Endothelial cell of umbilical vein (primary cell): ENCODE data around the gene DOCK4. TPM values are rescaled to one million over a fixed set of nuclear protein-coding genes. Genes with fewer than 3 reads are reported as not detected.

Experiments used
- BruUV-seq: library from RNA; stranded (reverse); fragments of 400-500 nt; replicated peaks from 2 replicates; lab custom pipeline; 2021; lab: Mats Ljungman, UMichigan
- CTCF ChIA-PET: fragments of 300-600, 350-600 bp; sonication (Branson Sonifier 250); formaldehyde crosslinking; loops from one replicate; lab custom pipeline; 2021; ENCODE audit warnings: antibody characterized with exemption, inconsistent platforms; lab: Charles Lee
- POLR2A ChIA-PET: fragments of 300-600, 350-600 bp; sonication (Branson Sonifier 250); formaldehyde crosslinking; loops from one replicate; lab custom pipeline; 2021; ENCODE audit warnings: antibody characterized with exemption, inconsistent platforms; lab: Charles Lee
- DNase-seq: peaks from one replicate; pipeline ENCODE4 v3.0.0-alpha.2; 2011; ENCODE audit warnings: low read depth, low spot score
- FAIRE-seq: peaks from 2 replicates; lab custom pipeline; 2011; peaks lifted over from hg19 to GRCh38; lab: Jason Lieb, UNC
- H2AFZ ChIP-seq: 2 replicates; pipeline ENCODE4 v1.6.0; 2012; ENCODE audit warnings: low read depth, low read length, control low read depth, inconsistent platforms
- H3K27ac ChIP-seq: 2 replicates; pipeline ENCODE4 v1.5.1; 2011; ENCODE audit warnings: low read depth, mild to moderate bottlenecking, control low read depth, low read length, moderate library complexity; ENCODE audit not compliant: insufficient read depth
- H3K27me3 ChIP-seq, 2 experiments: 2 replicates each; pipeline versions ENCODE4 v1.6.0 to v1.6.1; 2011; ENCODE audit warnings: low read length in 2 of 2, mixed read lengths in 1 of 2; ENCODE audit not compliant: control insufficient read depth in 2 of 2, insufficient read depth in 2 of 2
- H3K36me3 ChIP-seq, 2 experiments: 2 replicates in 1 of 2; 3 replicates in 1 of 2; pipeline ENCODE4 v1.5.1; 2011; ENCODE audit warnings: low read length in 2 of 2, mild to moderate bottlenecking in 1 of 2, moderate library complexity in 1 of 2; ENCODE audit not compliant: control insufficient read depth in 2 of 2, insufficient read depth in 2 of 2; ENCODE audit errors: extremely low read depth in 1 of 2
- H3K4me1 ChIP-seq: 3 replicates; pipeline ENCODE4 v1.5.1; 2011; ENCODE audit warnings: mild to moderate bottlenecking, low read length; ENCODE audit not compliant: control insufficient read depth, insufficient read depth; ENCODE audit errors: extremely low read depth
- H3K4me2 ChIP-seq: 2 replicates; pipeline ENCODE4 v1.6.1; 2011; ENCODE audit warnings: low read length, control low read depth, mixed read lengths; ENCODE audit not compliant: insufficient read depth
- H3K4me3 ChIP-seq, 3 experiments: fragments of 200-600 bp in 1 of 3; sonication (generic), shearing (Covaris generic) in 1 of 3; replicated peaks in 1 of 3; 2 replicates each; pipeline ENCODE4 v1.5.1; 2011 to 2016; ENCODE audit warnings: control low read depth in 3 of 3, low read length in 3 of 3, mild to moderate bottlenecking in 2 of 3, inconsistent platforms in 1 of 3, low read depth in 1 of 3, moderate library complexity in 1 of 3; ENCODE audit not compliant: insufficient read depth in 1 of 3
- H3K79me2 ChIP-seq: 2 replicates; pipeline ENCODE4 v1.6.0; 2012; ENCODE audit warnings: low read length, inconsistent platforms; ENCODE audit not compliant: control insufficient read depth, insufficient read depth
- H3K9ac ChIP-seq: replicated peaks from 2 replicates; pipeline ENCODE3; 2011; ENCODE audit warnings: low read length, control low read depth; ENCODE audit not compliant: insufficient read depth; ENCODE audit errors: extremely low read depth
- H3K9me1 ChIP-seq: replicated peaks from 3 replicates; pipeline ENCODE4 v1.6.0; 2011; ENCODE audit warnings: mild to moderate bottlenecking, low read length; ENCODE audit not compliant: control insufficient read depth, insufficient read depth; ENCODE audit errors: extremely low read depth
- H3K9me3 ChIP-seq: replicated peaks from 2 replicates; pipeline ENCODE4 v1.5.1; 2012; ENCODE audit warnings: low read length, inconsistent platforms; ENCODE audit not compliant: control insufficient read depth, insufficient read depth
- H4K20me1 ChIP-seq: replicated peaks from 2 replicates; pipeline ENCODE3; 2011; ENCODE audit warnings: mild to moderate bottlenecking, low read length; ENCODE audit not compliant: control insufficient read depth, insufficient read depth; ENCODE audit errors: extremely low read depth
- EZH2 ChIP-seq: IDR thresholded peaks from 2 replicates; pipeline ENCODE4 v1.6.1; 2012; ENCODE audit warnings: borderline replicate concordance, low read depth, mild to moderate bottlenecking, moderate library complexity, low read length, inconsistent platforms; ENCODE audit not compliant: severe bottlenecking
- FOS ChIP-seq: IDR thresholded peaks from 2 replicates; pipeline ENCODE4 v1.6.1; 2011; ENCODE audit warnings: mild to moderate bottlenecking, low read length, moderate library complexity, borderline replicate concordance; ENCODE audit not compliant: insufficient read depth
- GATA2 ChIP-seq: IDR thresholded peaks from 2 replicates; pipeline ENCODE4 v1.7.0; 2011; ENCODE audit warnings: low read depth, mild to moderate bottlenecking, moderate library complexity, mixed read lengths, low read length; ENCODE audit not compliant: insufficient read length, insufficient read depth
- JUN ChIP-seq: IDR thresholded peaks from 2 replicates; pipeline ENCODE4 v1.6.1; 2011; ENCODE audit warnings: borderline replicate concordance, low read depth; ENCODE audit not compliant: insufficient read length, insufficient read depth
- MYC ChIP-seq: IDR thresholded peaks from one replicate; pipeline ENCODE4 v1.6.1; 2011; ENCODE audit warnings: mild to moderate bottlenecking, low read depth, low read length
- POLR2A ChIP-seq: IDR thresholded peaks from 2 replicates; pipeline ENCODE4 v1.6.1; 2012; ENCODE audit warnings: low read depth, mild to moderate bottlenecking, control low read depth, low read length
- POLR2AphosphoS5 ChIP-seq: IDR thresholded peaks from 2 replicates; pipeline ENCODE4 v1.6.1; 2012; ENCODE audit warnings: low read depth, mild to moderate bottlenecking, control low read depth, low read length, moderate library complexity; ENCODE audit not compliant: insufficient read depth
- dilution Hi-C: fragments of 300-500 bp; cut with MboI; formaldehyde crosslinking; loops from one replicate; pipeline ENCODE4 v1.15.0; 2019; ENCODE audit warnings: low sequenced_read_pairs; ENCODE audit not compliant: extremely low pct_ligation_motif_present
- intact Hi-C: fragments of 100-400 bp; cut with micrococcal nuclease; formaldehyde crosslinking; loops from one replicate; pipeline ENCODE4 v1.10.0; 2022
- polyA plus RNA-seq, 4 experiments: library from polyadenylated mRNA; depleted of rRNA in 3 of 4; stranded (reverse) in 3 of 4; unstranded in 1 of 4; fragments of >200 nt; gene quantifications; 2 replicates each; pipeline versions ENCODE4 v1.2.1 to v1.2.3, GENCODE V29; 2011 to 2012; ENCODE audit warnings: missing spikeins in 1 of 4
- total RNA-seq: library from RNA; stranded (reverse); gene quantifications from 2 replicates; pipeline ENCODE4 v1.2.3, GENCODE V29; 2021
- TF ChIP-seq, protein P1 (sequence below): IDR thresholded peaks from 2 replicates; pipeline ENCODE4 v1.6.1; 2011; ENCODE audit not compliant: insufficient read depth, insufficient read length
- TF ChIP-seq, protein P2 (sequence below), 2 donors: IDR thresholded peaks; 1 replicate in 1 of 2; 2 replicates in 1 of 2; pipeline ENCODE4 v1.5.1; 2011; ENCODE audit warnings: low read length in 2 of 2, mild to moderate bottlenecking in 2 of 2, moderate library complexity in 2 of 2, control low read depth in 1 of 2, inconsistent platforms in 1 of 2, low read depth in 1 of 2; ENCODE audit not compliant: insufficient read depth in 1 of 2; ENCODE audit errors: extremely low read depth in 1 of 2

The DOCK4 gene
- total and polyA plus RNA-seq, 2 donors (not counting 3 experiments of a cell fraction or from before 2014, with no cell fraction given), result 47.4 to 164 TPM

DNA sequence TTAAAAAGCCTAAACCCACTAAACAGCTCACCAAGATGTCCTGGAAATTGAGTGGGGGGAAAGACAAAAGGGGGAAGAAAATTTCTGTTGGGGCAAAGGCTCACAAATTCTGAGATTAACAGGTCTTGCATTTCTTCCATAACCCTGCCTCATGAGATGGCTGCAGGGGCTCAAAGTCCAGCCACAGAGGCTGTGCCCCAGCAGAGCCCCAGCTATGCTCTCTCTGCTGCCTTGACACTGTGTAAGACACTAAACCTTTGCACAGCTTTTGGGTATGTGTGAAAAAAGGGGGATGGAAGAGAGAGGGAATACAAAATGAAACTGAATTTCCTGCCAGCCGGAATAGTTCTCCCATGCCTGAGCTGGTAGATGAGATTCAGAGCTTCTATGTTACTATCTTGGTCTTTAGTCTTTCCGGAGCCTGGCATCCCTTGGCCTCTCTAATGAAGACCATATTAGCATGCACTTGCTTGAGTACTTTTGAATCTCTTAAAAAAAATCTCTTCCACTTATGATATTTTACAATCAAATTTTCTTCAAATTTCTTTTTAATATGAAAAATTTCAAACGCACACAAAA is 403.9 kb downstream of the DOCK4 start:
- Histone ChIP-seq H3K4me2 (no peak overlapping the region), H3K27me3 (no peaks in the 10 kb centered on the region), H3K4me1 (no peaks in the 10 kb centered on the region), H3K36me3 (peaks cover 3% of the 10 kb centered on the region in 2 experiments), H3K27ac (no peak overlapping the region), H2AFZ (no peak overlapping the region), H3K9me1 (no peaks in the 10 kb centered on the region), H3K4me3 (no peak overlapping the region), H4K20me1 (no peaks in the 10 kb centered on the region), H3K9me3 (peaks cover 2% of the 10 kb centered on the region), H3K79me2 (no peaks in the 10 kb centered on the region), H3K9ac (no peak overlapping the region)
- CTCF ChIA-PET, result interaction anchor here (0.8 to 2.6 kb wide), 6 partner anchors 10 to 53 kb away, joined by 3 to 11 read pairs (median 3); no protein-coding TSS in a partner anchor
- TF ChIP-seq, protein P1, sequence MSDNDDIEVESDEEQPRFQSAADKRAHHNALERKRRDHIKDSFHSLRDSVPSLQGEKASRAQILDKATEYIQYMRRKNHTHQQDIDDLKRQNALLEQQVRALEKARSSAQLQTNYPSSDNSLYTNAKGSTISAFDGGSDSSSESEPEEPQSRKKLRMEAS, result no peak
- TF ChIP-seq GATA2 (no peak), MYC (no peak), EZH2 (no peak), JUN (no peak), POLR2AphosphoS5 (no peak), POLR2A (no peak), FOS (no peak)
- TF ChIP-seq, protein P2, sequence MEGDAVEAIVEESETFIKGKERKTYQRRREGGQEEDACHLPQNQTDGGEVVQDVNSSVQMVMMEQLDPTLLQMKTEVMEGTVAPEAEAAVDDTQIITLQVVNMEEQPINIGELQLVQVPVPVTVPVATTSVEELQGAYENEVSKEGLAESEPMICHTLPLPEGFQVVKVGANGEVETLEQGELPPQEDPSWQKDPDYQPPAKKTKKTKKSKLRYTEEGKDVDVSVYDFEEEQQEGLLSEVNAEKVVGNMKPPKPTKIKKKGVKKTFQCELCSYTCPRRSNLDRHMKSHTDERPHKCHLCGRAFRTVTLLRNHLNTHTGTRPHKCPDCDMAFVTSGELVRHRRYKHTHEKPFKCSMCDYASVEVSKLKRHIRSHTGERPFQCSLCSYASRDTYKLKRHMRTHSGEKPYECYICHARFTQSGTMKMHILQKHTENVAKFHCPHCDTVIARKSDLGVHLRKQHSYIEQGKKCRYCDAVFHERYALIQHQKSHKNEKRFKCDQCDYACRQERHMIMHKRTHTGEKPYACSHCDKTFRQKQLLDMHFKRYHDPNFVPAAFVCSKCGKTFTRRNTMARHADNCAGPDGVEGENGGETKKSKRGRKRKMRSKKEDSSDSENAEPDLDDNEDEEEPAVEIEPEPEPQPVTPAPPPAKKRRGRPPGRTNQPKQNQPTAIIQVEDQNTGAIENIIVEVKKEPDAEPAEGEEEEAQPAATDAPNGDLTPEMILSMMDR (IDR thresholded peaks at IDR 0.05; ENCODE audit: extremely low read depth in 1 of 2, insufficient read depth in 1 of 2, low read depth in 1 of 2, low read length in 2 of 2), result no peak
- dilution Hi-C loops (no loop called here), intact Hi-C loops (no loop called here)
- BruUV-seq, result no TSS peak
- DNase-seq (no peak), FAIRE-seq (no peak)
- POLR2A ChIA-PET, result no interaction called here
